ENCODE results near the gene CHD8.
A peak's percentile ranks its signal among the peaks of the same experiment; 100 is the strongest.

CHD8 gene

GRCh38 chr14:21383848-21384493, 72.0 kb downstream of the CHD8 start, which contains the start of gene SUPT16H:
Gene SUPT16H, minus strand, starts transcription at chr14:21384019. Its CDS starts 92 bp downstream, at chr14:21383927.
- H4K20me1 ChIP-seq (ENCODE audit: insufficient read depth, low read length), result no peaks in the 10 kb centered on the region
- peak within 1 kb of the TSS; percentile 77 for H3K4me2 ChIP-seq (ENCODE audit: low read length)
- H3K27me3 ChIP-seq (ENCODE audit: insufficient read depth, low read length), result no peaks in the 10 kb centered on the region
- no peaks in the 10 kb centered on the region for H3K9me3 ChIP-seq (ENCODE audit: low read length)
- peak within 1 kb of the TSS; percentile 73 for H3K4me3 ChIP-seq (ENCODE audit: low read depth, low read length, poor library complexity, severe bottlenecking)
- H3K36me3 ChIP-seq (ENCODE audit: insufficient read depth, low read length), result peaks cover 31% of the 10 kb centered on the region; the same call in 1 of the 2 replicates
- no peaks in the 10 kb centered on the region for H3K9me2 ChIP-seq (ENCODE audit: low read depth, low read length)
- H3K27ac ChIP-seq (ENCODE audit: low read depth, low read length, poor library complexity, severe bottlenecking), result peak within 1 kb of the TSS; percentile 82
- H3K4me1 ChIP-seq (ENCODE audit: insufficient read depth, low read length, severe bottlenecking), result peaks cover 39% of the 10 kb centered on the region
- H3K79me2 ChIP-seq (ENCODE audit: insufficient read depth, low read length), result peaks cover 48% of the 10 kb centered on the region
- H3K9ac ChIP-seq (ENCODE audit: low read length), result peak within 1 kb of the TSS; percentile 78
- no peaks in the 10 kb centered on the region for H3F3A ChIP-seq (ENCODE audit: insufficient read depth, low read length)
- TF ChIP-seq EZH2 (IDR thresholded peaks at IDR 0.05; ENCODE audit: borderline replicate concordance, low read length) (no peak), CTCF (IDR thresholded peaks at IDR 0.05; ENCODE audit: low read length) (no peak)
- H2AFZ ChIP-seq (ENCODE audit: low read length), result no peak within 1 kb of the TSS

GRCh38 chr14:21382886-21383847, 72.8 kb downstream of the CHD8 start:
- Histone ChIP-seq H3K4me3 (ENCODE audit: low read depth, low read length, poor library complexity, severe bottlenecking) (peak overlapping the region; percentile 73), H3K79me2 (ENCODE audit: insufficient read depth, low read length) (peaks cover 56% of the 10 kb centered on the region), H3K4me2 (ENCODE audit: low read length) (peak overlapping the region; percentile 77), H3K9me2 (ENCODE audit: low read depth, low read length) (no peaks in the 10 kb centered on the region), H3F3A (ENCODE audit: insufficient read depth, low read length) (no peaks in the 10 kb centered on the region), H4K20me1 (ENCODE audit: insufficient read depth, low read length) (no peaks in the 10 kb centered on the region), H3K9me3 (ENCODE audit: low read length) (no peaks in the 10 kb centered on the region), H3K9ac (ENCODE audit: low read length) (peak overlapping the region; percentile 78), H3K36me3 (ENCODE audit: insufficient read depth, low read length) (peaks cover 30% of the 10 kb centered on the region; the same call in 1 of the 2 replicates), H3K4me1 (ENCODE audit: insufficient read depth, low read length, severe bottlenecking) (peaks cover 39% of the 10 kb centered on the region), H2AFZ (ENCODE audit: low read length) (no peak overlapping the region), H3K27ac (ENCODE audit: low read depth, low read length, poor library complexity, severe bottlenecking) (peak overlapping the region; percentile 82), H3K27me3 (ENCODE audit: insufficient read depth, low read length) (no peaks in the 10 kb centered on the region)
- TF ChIP-seq CTCF (IDR thresholded peaks at IDR 0.05; ENCODE audit: low read length) (no peak), EZH2 (IDR thresholded peaks at IDR 0.05; ENCODE audit: borderline replicate concordance, low read length) (no peak)

- Histone ChIP-seq H3F3A (ENCODE audit: insufficient read depth, low read length) (no peaks in the 10 kb centered on the region), H3K4me3 (ENCODE audit: low read depth, low read length, poor library complexity, severe bottlenecking) (peak overlapping the region; percentile 73), H3K27ac (ENCODE audit: low read depth, low read length, poor library complexity, severe bottlenecking) (no peak overlapping the region), H3K4me2 (ENCODE audit: low read length) (peak overlapping the region; percentile 77), H2AFZ (ENCODE audit: low read length) (no peak overlapping the region), H3K27me3 (ENCODE audit: insufficient read depth, low read length) (no peaks in the 10 kb centered on the region), H4K20me1 (ENCODE audit: insufficient read depth, low read length) (no peaks in the 10 kb centered on the region), H3K4me1 (ENCODE audit: insufficient read depth, low read length, severe bottlenecking) (peaks cover 39% of the 10 kb centered on the region), H3K9ac (ENCODE audit: low read length) (peak overlapping the region; percentile 78), H3K79me2 (ENCODE audit: insufficient read depth, low read length) (peaks cover 67% of the 10 kb centered on the region), H3K9me2 (ENCODE audit: low read depth, low read length) (no peaks in the 10 kb centered on the region), H3K9me3 (ENCODE audit: low read length) (no peaks in the 10 kb centered on the region), H3K36me3 (ENCODE audit: insufficient read depth, low read length) (peaks cover 37% of the 10 kb centered on the region; the same call in 1 of the 2 replicates)
- TF ChIP-seq CTCF (IDR thresholded peaks at IDR 0.05; ENCODE audit: low read length), result no peak
- no peak for TF ChIP-seq EZH2 (IDR thresholded peaks at IDR 0.05; ENCODE audit: borderline replicate concordance, low read length)
Observed at GRCh38 chr14:21382095-21382494, 73.8 kb downstream of the CHD8 start.

Data from OCI-LY1 (cell line).